OCI-LY3 (cell line): ENCODE results near the gene GDNF.

Experiments
- H2AFZ ChIP-seq: fragments of 200-600, 300-600 bp; shearing (Covaris generic); 2 replicates; pipeline ENCODE4 v1.6.0; 2014; ENCODE audit warnings: antibody characterized with exemption, low read depth, low read length
- H3K27ac ChIP-seq: fragments of 200-600, 300-600 bp; sonication (generic); 2 replicates; pipeline ENCODE4 v1.5.1; 2014; ENCODE audit warnings: mild to moderate bottlenecking, low read length, moderate library complexity, mixed read lengths
- H3K27me3 ChIP-seq: fragments of 200-600, 300-600 bp; sonication (generic); 2 replicates; pipeline ENCODE4 v1.6.1; 2014; ENCODE audit warnings: low read depth, low read length, mixed read lengths
- H3K36me3 ChIP-seq: fragments of 200-600, 300-600 bp; sonication (generic); replicated peaks from 2 replicates; pipeline ENCODE3; 2014; ENCODE audit warnings: low read depth, low read length, mixed read lengths
- H3K4me1 ChIP-seq: fragments of 300-600, 200-600 bp; sonication (generic); 2 replicates; pipeline ENCODE4 v1.6.1; 2014; ENCODE audit warnings: low read length, mixed read lengths
- H3K4me2 ChIP-seq: fragments of 200-600, 300-600 bp; sonication (generic); 2 replicates; pipeline ENCODE4 v1.6.1; 2014; ENCODE audit warnings: low read length, mixed read lengths
- H3K4me3 ChIP-seq: fragments of 300-600, 200-600 bp; sonication (generic); 2 replicates; pipeline ENCODE4 v1.5.1; 2014; ENCODE audit warnings: antibody characterized with exemption, mild to moderate bottlenecking, low read length, moderate library complexity
- H3K79me2 ChIP-seq: fragments of 300-600, 200-600 bp; shearing (Covaris generic); 2 replicates; pipeline ENCODE4 v1.6.1; 2014; ENCODE audit warnings: mild to moderate bottlenecking, low read length, mixed read lengths
- H3K9ac ChIP-seq: fragments of 300-600, 200-600 bp; shearing (Covaris generic); 2 replicates; pipeline ENCODE4 v1.6.0; 2014; ENCODE audit warnings: mild to moderate bottlenecking, low read length, moderate library complexity
- H3K9me3 ChIP-seq: fragments of 200-600, 300-600 bp; shearing (Covaris generic); 2 replicates; pipeline ENCODE4 v1.6.1; 2014; ENCODE audit warnings: low read length, mixed read lengths; ENCODE audit not compliant: insufficient read depth
- H4K20me1 ChIP-seq: fragments of 200-600, 300-600 bp; sonication (generic); 2 replicates; pipeline ENCODE4 v1.6.1; 2016; ENCODE audit warnings: low read length, mixed read lengths; ENCODE audit not compliant: insufficient read depth
- EZH2phosphoT487 ChIP-seq: fragments of 200-600 bp; shearing (Covaris generic); IDR thresholded peaks from 2 replicates; pipeline ENCODE4 v1.6.1; 2018; ENCODE audit warnings: antibody characterized with exemption, mixed run types, low read depth
- TF ChIP-seq, protein P1 (sequence below): fragments of 200-600, 300-600 bp; sonication (generic); IDR thresholded peaks from 2 replicates; pipeline ENCODE4 v1.5.1; 2014; ENCODE audit warnings: antibody characterized with exemption, low read length, low read depth

Gene GDNF

DNA sequence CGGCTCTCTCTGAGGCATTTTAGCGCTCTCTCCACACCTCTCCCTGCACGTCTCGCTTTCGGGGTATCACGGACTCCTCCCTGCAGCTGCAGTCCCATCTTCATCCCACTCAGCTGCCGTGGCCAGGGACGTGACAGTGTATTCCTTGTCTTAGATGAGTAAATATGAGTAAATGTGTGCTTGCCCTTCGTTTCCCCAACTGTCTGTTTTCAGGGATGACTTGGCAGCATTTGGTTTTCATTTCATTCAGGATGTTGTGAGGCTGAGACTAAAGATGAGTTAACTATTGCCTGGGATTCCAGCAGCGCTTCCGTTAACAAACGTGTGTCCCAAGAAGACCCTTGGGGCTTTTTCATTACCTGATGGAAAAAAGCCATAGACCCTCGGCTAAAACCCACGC lies 29.5 kb downstream of the GDNF start:
- no peaks in the 10 kb centered on the region for H3K9me3 ChIP-seq
- no peak overlapping the region for H3K9ac ChIP-seq
- no peaks in the 10 kb centered on the region for H4K20me1 ChIP-seq
- no peak overlapping the region for H3K27ac ChIP-seq
- H3K27me3 ChIP-seq = no peaks in the 10 kb centered on the region
- H3K79me2 ChIP-seq = no peaks in the 10 kb centered on the region
- H2AFZ ChIP-seq = no peak overlapping the region
- H3K36me3 ChIP-seq = no peaks in the 10 kb centered on the region
- TF ChIP-seq, protein P1, sequence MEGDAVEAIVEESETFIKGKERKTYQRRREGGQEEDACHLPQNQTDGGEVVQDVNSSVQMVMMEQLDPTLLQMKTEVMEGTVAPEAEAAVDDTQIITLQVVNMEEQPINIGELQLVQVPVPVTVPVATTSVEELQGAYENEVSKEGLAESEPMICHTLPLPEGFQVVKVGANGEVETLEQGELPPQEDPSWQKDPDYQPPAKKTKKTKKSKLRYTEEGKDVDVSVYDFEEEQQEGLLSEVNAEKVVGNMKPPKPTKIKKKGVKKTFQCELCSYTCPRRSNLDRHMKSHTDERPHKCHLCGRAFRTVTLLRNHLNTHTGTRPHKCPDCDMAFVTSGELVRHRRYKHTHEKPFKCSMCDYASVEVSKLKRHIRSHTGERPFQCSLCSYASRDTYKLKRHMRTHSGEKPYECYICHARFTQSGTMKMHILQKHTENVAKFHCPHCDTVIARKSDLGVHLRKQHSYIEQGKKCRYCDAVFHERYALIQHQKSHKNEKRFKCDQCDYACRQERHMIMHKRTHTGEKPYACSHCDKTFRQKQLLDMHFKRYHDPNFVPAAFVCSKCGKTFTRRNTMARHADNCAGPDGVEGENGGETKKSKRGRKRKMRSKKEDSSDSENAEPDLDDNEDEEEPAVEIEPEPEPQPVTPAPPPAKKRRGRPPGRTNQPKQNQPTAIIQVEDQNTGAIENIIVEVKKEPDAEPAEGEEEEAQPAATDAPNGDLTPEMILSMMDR = no peak
- TF ChIP-seq EZH2phosphoT487 = no peak
- no peak overlapping the region for H3K4me3 ChIP-seq
- H3K4me2 ChIP-seq = no peak overlapping the region
- peaks cover 29% of the 10 kb centered on the region for H3K4me1 ChIP-seq

DNA sequence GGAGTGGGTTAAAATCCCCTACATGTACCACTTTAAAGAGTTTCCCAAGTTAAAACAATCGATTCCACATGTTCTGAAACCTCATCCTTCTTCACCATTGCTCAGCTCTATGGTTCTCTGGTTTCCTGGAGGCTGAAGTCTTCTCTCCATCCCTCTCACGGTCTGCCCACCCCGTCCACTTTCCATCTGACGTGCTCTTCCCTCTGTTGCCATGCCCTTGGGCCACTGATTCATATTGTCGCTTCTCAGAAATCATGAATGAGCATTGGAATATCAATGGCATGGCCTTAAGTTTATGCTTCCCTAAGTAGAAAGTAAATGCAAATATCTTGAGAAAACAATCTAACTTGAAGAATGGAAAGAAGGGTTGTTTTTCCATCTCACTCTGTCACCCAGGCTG lies 30.9 kb downstream of the GDNF start:
- Histone ChIP-seq H3K4me1 (peaks cover 16% of the 10 kb centered on the region), H3K9me3 (no peaks in the 10 kb centered on the region), H2AFZ (no peak overlapping the region), H3K27ac (no peak overlapping the region), H4K20me1 (no peaks in the 10 kb centered on the region), H3K4me2 (no peak overlapping the region), H3K36me3 (no peaks in the 10 kb centered on the region), H3K4me3 (no peak overlapping the region), H3K27me3 (no peaks in the 10 kb centered on the region), H3K79me2 (no peaks in the 10 kb centered on the region), H3K9ac (no peak overlapping the region)
- no peak for TF ChIP-seq EZH2phosphoT487
- TF ChIP-seq, protein P1 = no peak

DNA sequence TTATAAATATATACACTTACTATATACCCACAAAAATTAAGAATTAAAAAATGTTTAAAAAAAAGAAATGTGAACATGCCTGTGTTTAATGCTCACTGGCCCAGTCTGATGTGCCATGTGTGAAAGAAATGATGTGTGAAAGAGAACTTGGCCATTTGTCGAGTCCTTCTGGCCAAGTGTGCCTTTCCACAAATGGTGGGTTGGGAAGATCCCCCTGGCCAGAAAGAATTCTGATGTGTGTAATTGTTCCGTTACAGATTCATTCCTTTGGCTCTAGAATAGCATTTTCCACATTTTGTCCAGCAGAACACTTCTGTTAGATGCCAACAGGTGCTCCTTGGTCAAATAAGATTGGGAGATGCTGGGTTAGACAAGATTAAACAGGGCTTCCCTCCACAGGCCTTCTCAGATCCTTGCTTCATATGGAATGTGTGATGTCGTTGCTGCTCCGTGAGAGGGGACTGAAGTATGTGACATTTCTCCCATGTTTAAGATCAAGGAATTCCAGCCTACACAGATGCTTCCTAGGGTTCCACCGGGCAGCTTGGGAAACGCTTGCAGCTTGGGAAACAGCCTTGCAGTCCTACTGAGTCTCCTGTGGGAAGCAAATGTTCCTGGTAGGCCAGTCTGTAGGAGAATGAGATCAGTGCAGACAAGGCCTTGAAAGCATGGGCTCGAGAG lies 32.1 kb downstream of the GDNF start:
- H3K9ac ChIP-seq = no peak overlapping the region

DNA sequence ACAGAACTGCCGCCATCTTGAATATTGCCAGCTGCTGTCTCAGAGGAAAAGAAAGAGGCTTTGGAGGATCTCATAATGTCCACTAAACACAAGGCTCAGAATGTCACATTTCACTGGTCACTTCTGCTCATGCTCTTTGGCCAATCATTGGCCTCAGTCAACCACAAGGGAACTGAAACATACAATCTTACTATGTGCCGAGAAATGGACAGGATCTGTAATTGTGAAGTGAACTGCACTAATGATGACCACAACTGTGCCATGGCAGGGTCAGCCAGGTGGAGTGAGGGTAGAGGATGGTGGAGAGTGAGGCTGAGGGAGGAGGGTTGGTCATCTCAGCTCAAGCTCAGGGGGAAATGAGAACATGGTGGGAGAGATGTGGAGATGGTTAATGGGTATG lies 32.8 kb downstream of the GDNF start:
- H3K4me3 ChIP-seq = no peak overlapping the region
- no peak overlapping the region for H3K27ac ChIP-seq
- no peaks in the 10 kb centered on the region for H3K9me3 ChIP-seq
- no peak for TF ChIP-seq EZH2phosphoT487
- TF ChIP-seq, protein P1 = no peak
- H3K27me3 ChIP-seq = no peaks in the 10 kb centered on the region
- no peak overlapping the region for H3K4me2 ChIP-seq
- H2AFZ ChIP-seq = no peak overlapping the region
- no peak overlapping the region for H3K9ac ChIP-seq
- peaks cover 11% of the 10 kb centered on the region for H3K4me1 ChIP-seq
- H3K79me2 ChIP-seq = no peaks in the 10 kb centered on the region
- H4K20me1 ChIP-seq = no peaks in the 10 kb centered on the region
- H3K36me3 ChIP-seq = no peaks in the 10 kb centered on the region

More for the DNA sequence above, 32.1 kb downstream of the GDNF start:
- H3K4me3 ChIP-seq = no peak overlapping the region
- H3K79me2 ChIP-seq = no peaks in the 10 kb centered on the region
- H4K20me1 ChIP-seq = no peaks in the 10 kb centered on the region
- H3K27ac ChIP-seq = no peak overlapping the region
- H2AFZ ChIP-seq = no peak overlapping the region
- no peaks in the 10 kb centered on the region for H3K27me3 ChIP-seq
- H3K36me3 ChIP-seq = no peaks in the 10 kb centered on the region
- no peak for TF ChIP-seq EZH2phosphoT487
- TF ChIP-seq, protein P1 = no peak
- H3K9me3 ChIP-seq = no peaks in the 10 kb centered on the region
- no peak overlapping the region for H3K4me2 ChIP-seq
- peaks cover 11% of the 10 kb centered on the region for H3K4me1 ChIP-seq
